Activated CD4-positive, alpha-beta T cell treated with anti-CD3 and anti-CD28 coated beads, Interleukin-2, amount 10 ng/mL, durations not matched to agents 24 days and 14 days (primary cell): ENCODE measurements around the gene CRELD2. TPM values are rescaled to one million over a fixed set of nuclear protein-coding genes. Genes with fewer than 3 reads are reported as not detected.

Source experiments
- DNase-seq: peaks from one replicate; pipeline ENCODE4 v3.0.0; 2022
- H3K27ac Mint-ChIP-seq: one replicate; pipeline ENCODE4 v1.8.0; 2022; ENCODE audit warnings: mild to moderate bottlenecking, mixed read lengths
- H3K27me3 Mint-ChIP-seq: one replicate; pipeline ENCODE4 v1.8.0; 2022; ENCODE audit warnings: mixed read lengths
- H3K36me3 Mint-ChIP-seq: one replicate; pipeline ENCODE4 v1.8.0; 2022; ENCODE audit warnings: low read depth, mild to moderate bottlenecking, mixed read lengths
- H3K4me1 Mint-ChIP-seq: one replicate; pipeline ENCODE4 v1.8.0; 2021; ENCODE audit warnings: mixed read lengths
- H3K4me3 Mint-ChIP-seq: one replicate; pipeline ENCODE4 v1.8.0; 2022; ENCODE audit warnings: mild to moderate bottlenecking, moderate library complexity, mixed read lengths
- H3K9me3 Mint-ChIP-seq: one replicate; pipeline ENCODE4 v1.8.0; 2021; ENCODE audit warnings: mixed read lengths
- intact Hi-C: fragments of 100-400 bp; cut with micrococcal nuclease; formaldehyde crosslinking; loops from one replicate; pipeline ENCODE4 v1.15.1; 2023
- total RNA-seq: library from RNA; stranded (reverse); gene quantifications from 2 replicates; pipeline ENCODE4 v1.2.3, GENCODE V29; 2022

CRELD2 gene
- total RNA-seq, 1 donor from 2014 or later, result 47.4 TPM

GRCh38 chr22:49967706-49968208 lies 49.3 kb downstream of the CRELD2 start:
- H3K4me1 Mint-ChIP-seq, result peaks cover 30% of the 10 kb centered on the region
- intact Hi-C loops, result no loop called here
- no peaks in the 10 kb centered on the region for H3K27me3 Mint-ChIP-seq
- peak overlapping the region; percentile 63 for H3K27ac Mint-ChIP-seq
- peak; percentile 60 for DNase-seq
- no peak overlapping the region for H3K4me3 Mint-ChIP-seq
- H3K9me3 Mint-ChIP-seq, result no peaks in the 10 kb centered on the region
- peaks cover 35% of the 10 kb centered on the region for H3K36me3 Mint-ChIP-seq

DNA sequence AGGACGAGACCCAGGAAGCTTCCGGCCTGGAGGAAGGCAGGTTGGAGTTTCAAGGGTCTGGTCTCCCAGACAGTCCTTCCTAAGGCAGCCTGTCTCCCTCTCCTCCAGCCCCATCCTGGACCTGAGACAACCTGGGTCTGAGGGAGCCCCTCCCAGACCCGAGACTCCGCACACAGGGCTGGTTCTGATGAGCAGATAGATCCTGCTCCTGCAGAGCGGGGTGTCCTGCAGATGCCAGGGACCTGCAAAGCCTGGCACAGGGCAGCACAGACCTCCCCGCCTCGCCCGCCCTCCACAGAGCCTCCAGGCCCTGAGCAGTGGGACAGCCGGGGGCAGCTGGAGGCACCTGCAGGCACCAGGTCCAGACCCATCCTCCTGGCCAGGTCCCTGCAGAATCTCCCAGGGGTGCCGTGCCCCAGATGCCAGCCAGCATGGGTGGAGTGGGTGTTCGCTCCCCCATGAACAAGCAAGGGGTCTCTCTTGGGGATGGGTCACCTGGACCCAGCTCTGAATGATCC lies 49.9 kb downstream of the CRELD2 start:
- peak overlapping the region; percentile 63 for H3K27ac Mint-ChIP-seq
- intact Hi-C loops, result no loop called here
- no peaks in the 10 kb centered on the region for H3K9me3 Mint-ChIP-seq
- H3K27me3 Mint-ChIP-seq, result no peaks in the 10 kb centered on the region
- no peak for DNase-seq
- no peak overlapping the region for H3K4me3 Mint-ChIP-seq
- H3K36me3 Mint-ChIP-seq, result peaks cover 29% of the 10 kb centered on the region
- peaks cover 30% of the 10 kb centered on the region for H3K4me1 Mint-ChIP-seq

DNA sequence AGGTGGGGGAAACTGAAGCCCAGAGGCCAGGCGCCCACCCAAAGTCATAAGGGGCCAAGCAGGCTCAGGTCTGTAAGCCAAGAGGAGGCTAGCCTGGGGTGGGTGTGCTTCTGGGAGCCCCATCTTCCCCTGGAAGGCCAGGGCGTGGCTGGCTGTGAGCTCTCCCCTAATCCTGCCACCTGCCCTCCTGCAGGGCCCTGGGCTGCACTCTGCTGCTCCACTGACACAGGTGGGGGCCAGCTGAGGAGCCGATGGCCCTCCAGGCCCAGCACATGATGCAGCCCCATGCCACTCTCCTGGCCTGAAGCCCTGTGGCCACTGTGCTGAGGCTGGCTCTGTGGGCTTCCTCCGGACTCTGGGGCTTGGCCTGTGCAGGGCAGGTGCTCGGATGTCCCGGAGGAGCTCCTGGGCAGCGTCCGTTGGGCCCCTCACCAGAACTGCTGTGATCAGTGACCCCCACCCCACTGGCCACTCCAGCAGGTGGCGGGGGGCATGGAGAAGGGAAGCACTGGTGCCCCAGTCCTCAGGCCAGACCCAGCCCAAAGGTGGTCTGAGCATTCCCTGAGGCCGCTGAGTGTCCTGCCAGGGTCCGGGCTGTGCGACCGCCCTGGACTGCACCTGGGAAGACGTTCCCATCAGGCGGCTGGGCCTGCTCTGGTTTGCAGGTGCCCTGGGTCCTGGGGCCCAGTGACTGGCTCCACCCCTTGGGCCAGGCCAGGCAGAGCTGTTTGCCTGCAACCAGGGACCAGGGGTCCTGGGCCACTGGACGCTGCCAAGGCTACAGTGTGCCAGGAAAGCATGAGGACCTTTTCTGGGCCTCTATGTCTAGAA lies 50.6 kb downstream of the CRELD2 start:
- peaks cover 24% of the 10 kb centered on the region for H3K4me1 Mint-ChIP-seq
- H3K27me3 Mint-ChIP-seq, result no peaks in the 10 kb centered on the region
- H3K4me3 Mint-ChIP-seq, result peak overlapping the region; percentile 29
- DNase-seq, result peak; percentile 66
- H3K9me3 Mint-ChIP-seq, result no peaks in the 10 kb centered on the region
- H3K27ac Mint-ChIP-seq, result peak overlapping the region; percentile 96
- intact Hi-C loops, result no loop called here
- H3K36me3 Mint-ChIP-seq, result peaks cover 23% of the 10 kb centered on the region

DNA sequence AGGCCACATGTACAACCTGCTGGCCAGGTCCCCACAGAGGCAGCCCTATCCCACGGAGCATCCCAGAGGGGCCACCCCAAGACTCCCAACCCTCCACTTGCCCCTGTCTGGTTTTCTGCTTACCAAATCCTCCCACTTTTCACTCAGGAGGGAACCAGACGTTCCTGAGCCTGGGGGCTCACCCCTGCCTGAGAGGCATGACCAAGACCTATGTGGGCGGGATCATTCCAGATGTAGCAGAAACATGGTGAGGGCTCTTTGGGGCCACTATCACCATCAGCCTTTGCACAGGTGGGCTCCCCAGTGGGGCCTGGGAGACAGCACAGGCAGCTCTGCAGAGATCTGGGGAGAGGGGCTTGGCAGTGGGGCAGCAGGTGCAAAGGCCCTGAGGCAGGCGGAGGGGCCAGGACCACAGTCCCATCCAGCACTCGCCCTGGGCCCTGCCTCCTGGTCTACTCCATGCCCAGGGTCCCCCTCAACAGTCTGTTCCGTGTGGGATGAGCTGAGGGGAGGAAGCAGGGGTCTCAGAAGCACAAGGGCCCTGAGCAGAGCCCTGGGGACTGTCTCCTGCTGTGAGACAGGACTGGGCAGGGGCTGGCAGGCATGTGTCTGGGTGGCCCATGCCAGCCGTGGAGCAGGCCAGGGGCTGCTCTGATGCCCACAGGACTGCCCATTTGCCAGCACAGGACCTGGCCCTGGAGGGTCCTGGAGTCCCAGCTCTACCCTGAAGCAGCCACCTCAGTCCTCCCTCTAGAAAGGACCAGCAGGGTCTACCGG lies 51.5 kb downstream of the CRELD2 start:
- H3K27ac Mint-ChIP-seq, result peak overlapping the region; percentile 96

DNA sequence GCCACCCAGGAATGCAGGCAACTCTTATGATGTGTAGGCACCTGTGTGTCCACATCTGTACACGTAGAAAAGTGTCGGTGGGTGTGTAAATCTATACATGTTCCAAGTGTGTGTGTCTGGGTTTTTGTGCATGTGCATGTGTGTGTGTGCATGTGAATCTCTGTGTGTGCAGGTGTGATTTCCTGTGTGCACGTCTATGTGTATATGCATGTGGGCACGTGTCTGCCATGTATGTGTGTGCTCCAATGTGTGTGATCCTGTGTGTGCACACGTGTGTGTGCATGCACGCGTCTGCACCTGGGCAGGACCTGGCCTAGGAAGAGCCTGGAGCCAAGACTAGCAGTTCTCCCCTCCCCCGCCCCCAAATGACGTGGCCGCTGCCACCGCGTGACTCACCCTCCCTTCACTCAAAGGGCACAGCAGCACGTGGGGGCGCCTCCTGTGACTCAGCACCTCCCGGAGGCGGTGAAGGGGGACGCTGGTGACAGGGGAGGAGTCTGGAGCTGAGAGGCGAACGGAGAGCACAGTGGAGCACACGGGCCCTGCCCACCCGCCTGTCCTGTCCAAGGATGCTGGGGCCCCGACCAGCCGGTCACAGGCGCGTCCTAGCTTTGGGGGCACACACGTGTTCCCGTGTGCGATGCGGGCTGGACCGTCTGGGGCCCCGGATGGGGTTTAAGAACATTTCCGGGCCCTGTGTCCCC lies 52.2 kb downstream of the CRELD2 start:
- intact Hi-C loops, result no loop called here
- peak overlapping the region; percentile 96 for H3K27ac Mint-ChIP-seq
- peak; percentile 96 for DNase-seq
- H3K9me3 Mint-ChIP-seq, result no peaks in the 10 kb centered on the region
- H3K27me3 Mint-ChIP-seq, result no peaks in the 10 kb centered on the region
- peaks cover 16% of the 10 kb centered on the region for H3K36me3 Mint-ChIP-seq
- peak overlapping the region; percentile 85 for H3K4me3 Mint-ChIP-seq
- peaks cover 27% of the 10 kb centered on the region for H3K4me1 Mint-ChIP-seq

More for the DNA sequence above, 51.5 kb downstream of the CRELD2 start:
- Mint-ChIP-seq H3K9me3 (no peaks in the 10 kb centered on the region), H3K27me3 (no peaks in the 10 kb centered on the region), H3K4me3 (peak overlapping the region; percentile 85), H3K36me3 (peaks cover 14% of the 10 kb centered on the region), H3K4me1 (peaks cover 21% of the 10 kb centered on the region)
- peak; percentile 64 for DNase-seq
- intact Hi-C loops, result no loop called here

GRCh38 chr22:49971232-49972162 lies 53.1 kb downstream of the CRELD2 start:
- intact Hi-C loops, result no loop called here
- Mint-ChIP-seq H3K4me3 (peak overlapping the region; percentile 85), H3K36me3 (peaks cover 13% of the 10 kb centered on the region), H3K4me1 (peaks cover 30% of the 10 kb centered on the region), H3K9me3 (no peaks in the 10 kb centered on the region), H3K27me3 (no peaks in the 10 kb centered on the region), H3K27ac (peak overlapping the region; percentile 96)
- DNase-seq, result peak; percentile 53

DNA sequence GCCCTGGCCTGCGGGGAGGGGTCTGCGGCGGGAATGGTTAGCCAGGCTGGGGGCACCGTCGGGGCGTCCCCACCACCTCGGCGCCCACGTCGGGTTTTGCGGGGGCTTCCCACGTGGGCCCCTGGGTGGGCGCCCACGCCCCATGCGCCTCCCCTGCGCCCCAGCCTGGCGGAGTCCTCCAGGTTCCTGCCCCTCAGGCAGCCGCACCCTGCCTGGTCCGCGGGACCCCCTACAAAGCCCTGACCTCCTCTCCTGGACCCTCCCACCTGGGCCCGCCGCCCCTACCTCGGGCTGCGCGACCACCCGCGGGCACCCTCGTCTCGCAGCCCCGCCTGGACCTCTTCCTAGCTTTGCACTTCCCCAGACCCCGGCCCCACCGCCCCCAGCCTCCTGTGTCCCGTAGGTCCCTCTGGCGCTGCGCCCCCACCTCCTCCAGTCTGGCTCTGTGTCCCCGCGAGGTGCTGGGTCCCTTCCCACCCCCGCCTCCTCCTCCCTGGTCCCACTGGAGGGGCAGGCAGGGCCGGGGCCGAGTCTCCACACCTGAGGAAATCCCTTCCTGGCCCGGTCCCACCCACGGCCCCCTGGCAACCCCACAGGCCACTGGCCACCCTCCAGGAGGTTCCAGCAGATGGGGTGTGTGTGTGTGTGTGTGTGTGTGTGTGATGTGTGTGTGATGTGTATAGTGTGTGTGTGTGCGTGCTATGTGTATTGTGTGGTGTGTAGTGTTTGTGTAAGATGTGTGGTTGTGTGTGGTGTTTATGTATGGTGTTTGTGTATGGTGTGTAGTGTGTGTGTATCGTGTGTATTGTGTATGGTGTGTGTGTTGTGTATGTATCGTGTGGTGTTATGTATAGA lies 54.0 kb downstream of the CRELD2 start:
- intact Hi-C loops, result no loop called here
- Mint-ChIP-seq H3K27me3 (no peaks in the 10 kb centered on the region), H3K9me3 (no peaks in the 10 kb centered on the region), H3K4me3 (no peak overlapping the region), H3K27ac (no peak overlapping the region), H3K36me3 (peaks cover 17% of the 10 kb centered on the region), H3K4me1 (peaks cover 34% of the 10 kb centered on the region)
- peak; percentile 63 for DNase-seq

- no peak for DNase-seq
- intact Hi-C loops, result no loop called here
Observed at GRCh38 chr22:49973018-49973961, 54.9 kb downstream of the CRELD2 start.

GRCh38 chr22:49975543-49976389 lies 57.3 kb downstream of the CRELD2 start:
- H3K27me3 Mint-ChIP-seq, result no peaks in the 10 kb centered on the region
- peaks cover 28% of the 10 kb centered on the region for H3K4me1 Mint-ChIP-seq
- peaks cover 24% of the 10 kb centered on the region for H3K36me3 Mint-ChIP-seq
- H3K9me3 Mint-ChIP-seq, result peaks cover 8% of the 10 kb centered on the region
- DNase-seq, result no peak
- intact Hi-C loops, result loop anchor here (2.0 kb wide), 2 partner anchors 39 to 43 kb away; no protein-coding TSS in a partner anchor
- peak overlapping the region; percentile 60 for H3K4me3 Mint-ChIP-seq
- H3K27ac Mint-ChIP-seq, result peak overlapping the region; percentile 96

More at GRCh38 chr22:49973018-49973961, 54.9 kb downstream of the CRELD2 start:
- Mint-ChIP-seq H3K27ac (no peak overlapping the region), H3K4me3 (no peak overlapping the region), H3K4me1 (peaks cover 30% of the 10 kb centered on the region), H3K9me3 (no peaks in the 10 kb centered on the region), H3K27me3 (no peaks in the 10 kb centered on the region), H3K36me3 (peaks cover 15% of the 10 kb centered on the region)

GRCh38 chr22:49976439-49977175 lies 58.2 kb downstream of the CRELD2 start:
- H3K9me3 Mint-ChIP-seq, result peaks cover 8% of the 10 kb centered on the region
- intact Hi-C loops, result loop anchor here (2.0 kb wide), 2 partner anchors 40 to 42 kb away; no protein-coding TSS in a partner anchor
- H3K4me1 Mint-ChIP-seq, result peaks cover 24% of the 10 kb centered on the region
- H3K4me3 Mint-ChIP-seq, result peak overlapping the region; percentile 1
- H3K36me3 Mint-ChIP-seq, result peaks cover 25% of the 10 kb centered on the region
- H3K27me3 Mint-ChIP-seq, result no peaks in the 10 kb centered on the region
- DNase-seq, result peak; percentile 85
- peak overlapping the region; percentile 71 for H3K27ac Mint-ChIP-seq
